Gastrocnemius medialis (tissue), 4 donors: ENCODE measurements around the gene ADCY9. TPM values are rescaled to one million over a fixed set of nuclear protein-coding genes. Genes with fewer than 3 reads are reported as not detected.

Experiments used
- ATAC-seq, 2 donors: fragments of 150-250 bp; one replicate each; pipeline ENCODE4 v1.9.1; 2016
- DNase-seq, 2 donors: peaks; one replicate each; pipeline ENCODE4 v3.0.0-alpha.2; 2019
- H3K27ac ChIP-seq, 4 donors: fragments of 200-600 bp; sonication (generic); 1 replicate in 1 of 4; 2 replicates in 3 of 4; pipeline ENCODE4 v1.5.1; 2016 to 2018; ENCODE audit warnings: mild to moderate bottlenecking in 2 of 4, moderate library complexity in 1 of 4
- H3K27me3 ChIP-seq, 3 donors: fragments of 200-600 bp; sonication (generic) in 2 of 3; 1 replicate in 1 of 3; 2 replicates in 2 of 3; pipeline versions ENCODE4 v1.5.1 to v1.6.0; 2016 to 2019; ENCODE audit warnings: mild to moderate bottlenecking in 1 of 3, moderate library complexity in 1 of 3
- H3K36me3 ChIP-seq, 2 donors: fragments of 200-600 bp; sonication (generic) in 1 of 2; one replicate each; pipeline ENCODE4 v1.5.1; 2017 to 2018
- H3K4me1 ChIP-seq, 2 donors: fragments of 200-600 bp; sonication (generic) in 1 of 2; one replicate each; pipeline ENCODE4 v1.5.1; 2016 to 2017; ENCODE audit warnings: mild to moderate bottlenecking in 2 of 2
- H3K4me3 ChIP-seq, 4 donors: fragments of 200-600 bp; sonication (generic) in 3 of 4; 1 replicate in 1 of 4; 2 replicates in 3 of 4; pipeline ENCODE4 v1.5.1; 2016 to 2019; ENCODE audit warnings: mild to moderate bottlenecking in 2 of 4
- H3K9me3 ChIP-seq, 3 donors: fragments of 200-600 bp; sonication (generic) in 2 of 3; 1 replicate in 1 of 3; 2 replicates in 2 of 3; pipeline ENCODE4 v1.5.1; 2016 to 2019
- POLR2A ChIP-seq, 2 donors: fragments of 450-650 bp; IDR thresholded peaks; one replicate each; pipeline ENCODE4 v1.6.1; 2017; ENCODE audit warnings: antibody characterized with exemption in 2 of 2, mild to moderate bottlenecking in 2 of 2, moderate library complexity in 2 of 2
- in situ Hi-C, 4 donors: fragments of 200-750 bp; cut with MboI; loops; one replicate each; pipeline versions ENCODE4 v1.15.0 to v1.8.0; 2017; ENCODE audit warnings: low sequenced_read_pairs in 4 of 4
- intact Hi-C: fragments of 100-400 bp; cut with DNase I; formaldehyde crosslinking; loops from one replicate; pipeline ENCODE4 v1.15.1; 2023; ENCODE audit warnings: low total_unique reads
- total RNA-seq, 4 donors: library from RNA; depleted of rRNA; stranded (reverse); fragments of >200 nt; gene quantifications; one replicate each; pipeline versions ENCODE4 v1.1.0 to v1.2.3, GENCODE V29; 2016
- TF ChIP-seq, protein P1 (sequence below), 5 experiments: fragments of 450-650 bp in 3 of 5; fragments of 200-600 bp in 2 of 5; sonication (generic) in 2 of 5; IDR thresholded peaks in 4 of 5; conservative IDR thresholded peaks in 1 of 5; 1 replicate in 4 of 5; 2 replicates in 1 of 5; pipeline ENCODE4 v1.5.1; 2016 to 2019; ENCODE audit warnings: antibody characterized with exemption in 5 of 5, mild to moderate bottlenecking in 3 of 5, moderate library complexity in 3 of 5

ADCY9 gene
- total RNA-seq, 4 donors from 2014 or later = 84.9 to 223 (median 163) TPM

GRCh38 chr16:4094127-4094773 is 22.0 kb downstream of the ADCY9 start:
- H3K27ac ChIP-seq = peak overlapping the region; percentile 90 to 95 (median 94)
- ATAC-seq = peak; percentile 73 to 74
- DNase-seq = peak; percentile 81 to 88
- H3K27me3 ChIP-seq = no peaks in the 10 kb centered on the region
- intact Hi-C loops = loop anchor here (2.0 to 5.0 kb wide), 3 partner anchors 19 to 158 kb away; no protein-coding TSS in a partner anchor
- no peaks in the 10 kb centered on the region for H3K9me3 ChIP-seq
- no peaks in the 10 kb centered on the region for H3K36me3 ChIP-seq
- TF ChIP-seq, protein P1, sequence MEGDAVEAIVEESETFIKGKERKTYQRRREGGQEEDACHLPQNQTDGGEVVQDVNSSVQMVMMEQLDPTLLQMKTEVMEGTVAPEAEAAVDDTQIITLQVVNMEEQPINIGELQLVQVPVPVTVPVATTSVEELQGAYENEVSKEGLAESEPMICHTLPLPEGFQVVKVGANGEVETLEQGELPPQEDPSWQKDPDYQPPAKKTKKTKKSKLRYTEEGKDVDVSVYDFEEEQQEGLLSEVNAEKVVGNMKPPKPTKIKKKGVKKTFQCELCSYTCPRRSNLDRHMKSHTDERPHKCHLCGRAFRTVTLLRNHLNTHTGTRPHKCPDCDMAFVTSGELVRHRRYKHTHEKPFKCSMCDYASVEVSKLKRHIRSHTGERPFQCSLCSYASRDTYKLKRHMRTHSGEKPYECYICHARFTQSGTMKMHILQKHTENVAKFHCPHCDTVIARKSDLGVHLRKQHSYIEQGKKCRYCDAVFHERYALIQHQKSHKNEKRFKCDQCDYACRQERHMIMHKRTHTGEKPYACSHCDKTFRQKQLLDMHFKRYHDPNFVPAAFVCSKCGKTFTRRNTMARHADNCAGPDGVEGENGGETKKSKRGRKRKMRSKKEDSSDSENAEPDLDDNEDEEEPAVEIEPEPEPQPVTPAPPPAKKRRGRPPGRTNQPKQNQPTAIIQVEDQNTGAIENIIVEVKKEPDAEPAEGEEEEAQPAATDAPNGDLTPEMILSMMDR (IDR thresholded peaks at IDR 0.05 in 4 of 5, conservative IDR thresholded peaks at IDR 0.05 in 1 of 5) = no peak
- TF ChIP-seq POLR2A (IDR thresholded peaks at IDR 0.05) = no peak
- peak overlapping the region; percentile 32 to 39 (median 34) for H3K4me3 ChIP-seq
- peaks cover 69 to 75% of the 10 kb centered on the region in 2 donors for H3K4me1 ChIP-seq
- in situ Hi-C loops = no loop called here

- peak overlapping the region in 3 of 4 donors; percentile 1 to 32 (median 22) for H3K4me3 ChIP-seq
- in situ Hi-C loops (no loop called here), intact Hi-C loops (loop anchor here (2.0 to 5.0 kb wide), 3 partner anchors 19 to 159 kb away; no protein-coding TSS in a partner anchor)
- DNase-seq (peak; percentile 59 to 77), ATAC-seq (peak; percentile 70 to 71)
- no peaks in the 10 kb centered on the region for H3K9me3 ChIP-seq
- H3K27ac ChIP-seq = peak overlapping the region; percentile 90 to 95 (median 94)
- TF ChIP-seq, protein P1 (IDR thresholded peaks at IDR 0.05 in 4 of 5, conservative IDR thresholded peaks at IDR 0.05 in 1 of 5) = no peak
- TF ChIP-seq POLR2A (IDR thresholded peaks at IDR 0.05) = peak; percentile 47 to 73
- H3K36me3 ChIP-seq = no peaks in the 10 kb centered on the region
- peaks cover 76 to 81% of the 10 kb centered on the region in 2 donors for H3K4me1 ChIP-seq
- no peaks in the 10 kb centered on the region for H3K27me3 ChIP-seq
Measured at GRCh38 chr16:4093495-4094126, 22.6 kb downstream of the ADCY9 start.

- Histone ChIP-seq H3K4me1 (peaks cover 85 to 86% of the 10 kb centered on the region in 2 donors), H3K36me3 (no peaks in the 10 kb centered on the region), H3K27me3 (no peaks in the 10 kb centered on the region), H3K4me3 (peak overlapping the region; percentile 1 to 32 (median 4)), H3K9me3 (no peaks in the 10 kb centered on the region), H3K27ac (peak overlapping the region; percentile 90 to 95 (median 94))
- peak; percentile 19 to 27 for ATAC-seq
- intact Hi-C loops = loop anchor here (5.0 kb wide), 2 partner anchors 145 to 160 kb away; no protein-coding TSS in a partner anchor
- TF ChIP-seq, protein P1 (IDR thresholded peaks at IDR 0.05 in 4 of 5, conservative IDR thresholded peaks at IDR 0.05 in 1 of 5) = no peak
- peak in 1 of 2 donors; percentile 58 for TF ChIP-seq POLR2A (IDR thresholded peaks at IDR 0.05)
- in situ Hi-C loops = no loop called here
- no peak for DNase-seq
Measured at GRCh38 chr16:4092547-4093265, 23.5 kb downstream of the ADCY9 start.

- H3K27me3 ChIP-seq = no peaks in the 10 kb centered on the region
- intact Hi-C loops (loop anchor here (5.0 kb wide), 2 partner anchors 146 to 161 kb away; no protein-coding TSS in a partner anchor), in situ Hi-C loops (no loop called here)
- DNase-seq (peak; percentile 72 to 87), ATAC-seq (peak; percentile 27 to 46)
- no peaks in the 10 kb centered on the region for H3K9me3 ChIP-seq
- H3K4me1 ChIP-seq = peaks cover 88% of the 10 kb centered on the region in 2 donors
- no peaks in the 10 kb centered on the region for H3K36me3 ChIP-seq
- no peak for TF ChIP-seq POLR2A (IDR thresholded peaks at IDR 0.05)
- TF ChIP-seq, protein P1 (IDR thresholded peaks at IDR 0.05 in 4 of 5, conservative IDR thresholded peaks at IDR 0.05 in 1 of 5) = no peak
- H3K4me3 ChIP-seq = peak overlapping the region in 1 of 4 donors; percentile 14
- H3K27ac ChIP-seq = peak overlapping the region; percentile 90 to 95 (median 94)
Measured at GRCh38 chr16:4091240-4092012, 24.8 kb downstream of the ADCY9 start.
